ENCODE results near the gene ZNF488.

DNA sequence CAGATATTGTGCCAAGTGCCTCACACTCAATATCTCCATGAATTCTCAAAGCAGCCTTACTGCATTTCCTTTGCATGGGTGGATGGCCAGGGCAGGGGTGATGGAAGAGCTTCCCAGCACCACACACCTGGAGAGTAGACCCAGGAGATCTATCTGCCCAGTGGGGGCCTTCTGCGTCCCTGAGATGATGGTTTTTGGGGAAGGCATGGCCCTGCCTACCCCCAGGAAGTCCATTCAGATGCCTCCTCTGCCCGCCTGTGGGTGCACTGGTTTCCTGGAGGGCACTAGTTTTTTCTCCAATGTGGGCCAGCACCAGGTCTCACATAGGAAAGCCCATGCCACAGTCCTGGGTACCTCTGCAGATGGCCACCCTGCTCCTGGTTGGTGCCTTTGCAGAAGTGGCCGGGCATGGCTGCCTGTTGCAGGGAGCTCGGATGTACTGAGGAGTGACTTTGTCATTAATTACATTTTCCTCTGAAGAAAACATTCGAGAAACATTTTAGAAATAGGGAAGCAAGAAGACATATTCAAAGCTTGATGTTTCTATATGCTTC, 28.2 kb upstream of the ZNF488 start:
- no peak for TF ChIP-seq POLR2AphosphoS5 (IDR thresholded peaks at IDR 0.05; ENCODE audit: low read depth, low read length)
- TF ChIP-seq SIN3A (IDR thresholded peaks at IDR 0.05; ENCODE audit: borderline replicate concordance, insufficient read depth, low read length): no peak
- TF ChIP-seq REST (IDR thresholded peaks at IDR 0.05; ENCODE audit: insufficient read depth in 1 of 2, low read depth in 2 of 2, low read length in 2 of 2): no peak
